Activated T-cell treated with anti-CD3 and anti-CD28 coated beads, Interleukin-2, amount 50 U/mL, for 24 hours (primary cell): Measurements from ENCODE around the gene MYO1D.
"Not testable (repeated sequence)": the region's sequence is repeated elsewhere in the genome, so short reads cannot be mapped to it uniquely, and the experiment has no call there.

Source experiments
- DNase-seq: peaks from one replicate; pipeline ENCODE4 v3.0.0-alpha.2; 2020
- H3K27ac Mint-ChIP-seq: 2 replicates; pipeline ENCODE4 v1.8.0; 2020; ENCODE audit warnings: mild to moderate bottlenecking, mixed read lengths
- H3K27me3 Mint-ChIP-seq: 2 replicates; pipeline ENCODE4 v1.8.0; 2020; ENCODE audit warnings: mixed read lengths
- H3K36me3 Mint-ChIP-seq: 2 replicates; pipeline ENCODE4 v1.8.0; 2020; ENCODE audit warnings: low read depth, mixed read lengths
- H3K4me1 Mint-ChIP-seq: 2 replicates; pipeline ENCODE4 v1.8.0; 2020; ENCODE audit warnings: low read depth, mixed read lengths
- H3K4me3 Mint-ChIP-seq: 2 replicates; pipeline ENCODE4 v1.8.0; 2020; ENCODE audit warnings: mild to moderate bottlenecking, moderate library complexity, mixed read lengths
- H3K9me3 Mint-ChIP-seq: 2 replicates; pipeline ENCODE4 v1.8.0; 2020; ENCODE audit warnings: mixed read lengths

Gene MYO1D

DNA sequence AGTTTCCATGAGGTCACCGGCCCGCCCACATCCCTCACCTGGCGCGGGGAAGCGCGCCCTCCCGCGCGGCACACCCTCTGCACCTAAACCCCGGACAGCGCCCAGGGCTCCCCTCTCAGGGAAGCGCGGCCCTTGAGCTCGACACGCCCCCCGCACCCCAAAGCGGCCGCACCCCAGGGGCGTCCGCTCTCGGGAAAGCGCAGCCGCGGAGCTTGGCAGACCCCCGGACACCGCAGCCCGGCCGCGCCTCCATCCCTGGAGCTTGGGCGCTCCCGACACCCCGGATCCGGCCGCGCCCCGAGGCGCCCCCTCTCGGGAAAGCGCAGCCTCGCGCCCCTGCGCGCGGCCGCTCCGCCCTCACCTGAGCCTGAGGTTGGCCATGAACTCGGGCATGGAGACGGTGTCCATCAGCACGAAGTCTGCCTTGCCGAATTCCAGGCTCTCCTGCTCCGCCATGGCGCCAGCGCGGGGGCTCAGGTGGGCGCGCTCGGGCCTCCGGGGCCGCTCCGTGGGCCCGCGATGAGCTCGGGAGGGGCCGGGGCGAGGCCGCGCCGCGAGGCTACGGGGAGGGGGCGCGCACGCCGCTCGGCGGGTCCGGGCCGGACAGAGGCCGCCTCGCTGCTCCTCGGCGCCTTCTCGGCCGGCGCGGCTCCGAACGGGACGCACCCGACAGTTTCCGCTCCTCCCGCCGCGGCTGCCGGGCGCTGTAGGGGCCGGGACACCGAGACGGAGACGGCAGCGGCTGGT lies at the start of gene MYO1D:
MYO1D (minus strand) TSS at position 708 of the 747 bp plus-strand sequence; CDS start at position 456, 252 bp downstream.
- H3K4me1 Mint-ChIP-seq = peaks cover 25% of the 10 kb centered on the region
- no peaks in the 10 kb centered on the region for H3K36me3 Mint-ChIP-seq
- H3K9me3 Mint-ChIP-seq = no peaks in the 10 kb centered on the region
- H3K27me3 Mint-ChIP-seq = no peaks in the 10 kb centered on the region
- DNase-seq = peak; percentile 80
- peak within 1 kb of the TSS; percentile 80 for H3K4me3 Mint-ChIP-seq
- peak within 1 kb of the TSS; percentile 80 for H3K27ac Mint-ChIP-seq

DNA sequence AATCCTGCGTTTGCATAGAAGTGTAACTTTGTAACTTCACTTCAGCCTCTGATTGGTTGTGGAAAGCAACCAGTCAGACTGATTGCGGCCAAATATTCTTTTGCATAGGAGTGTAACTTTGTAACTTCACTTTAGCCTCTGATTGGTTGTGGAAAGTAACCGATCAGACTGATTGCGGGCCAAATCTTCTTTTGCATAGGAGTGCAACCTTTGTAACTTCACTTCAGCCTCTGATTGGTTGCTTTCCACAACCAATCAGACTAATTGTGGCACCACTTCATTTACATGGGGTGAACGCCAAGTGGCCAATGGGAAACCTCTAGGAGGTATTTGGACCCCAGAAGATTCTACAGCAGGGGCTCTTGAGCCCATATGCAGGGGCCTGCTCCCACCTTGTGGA lies 49.3 kb upstream of the MYO1D start:
- Mint-ChIP-seq H3K4me3 (no peak overlapping the region), H3K9me3 (no peaks in the 10 kb centered on the region), H3K36me3 (no peaks in the 10 kb centered on the region), H3K27me3 (peaks cover 41% of the 10 kb centered on the region), H3K4me1 (peaks cover 4% of the 10 kb centered on the region), H3K27ac (no peak overlapping the region)
- no peak for DNase-seq

- H3K27me3 Mint-ChIP-seq = peaks cover 25% of the 10 kb centered on the region
- H3K36me3 Mint-ChIP-seq, H3K27ac Mint-ChIP-seq, DNase-seq, H3K4me1 Mint-ChIP-seq, H3K9me3 Mint-ChIP-seq, H3K4me3 Mint-ChIP-seq: not testable (repeated sequence)
Observed at GRCh38 chr17:32923905-32924304, 47.0 kb upstream of the MYO1D start.

DNA sequence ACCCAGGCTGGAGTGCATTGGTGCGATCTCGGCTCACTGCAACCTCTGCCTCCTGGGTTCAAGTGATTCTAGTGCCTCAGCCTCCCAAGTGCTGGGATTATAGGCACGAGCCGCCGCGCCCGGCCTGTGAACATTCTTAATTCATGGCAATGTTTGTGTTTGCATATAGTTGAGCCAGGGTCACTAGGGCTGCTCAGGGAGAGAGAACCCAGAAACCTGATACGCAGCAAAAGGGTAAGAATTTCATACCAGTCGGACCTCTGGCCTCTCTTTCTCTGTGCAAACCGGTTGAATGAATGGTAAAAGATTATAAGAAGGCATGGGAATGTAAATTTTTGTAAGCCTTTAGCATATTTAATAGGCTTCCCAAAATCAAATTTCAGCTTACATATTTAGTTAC lies 44.1 kb upstream of the MYO1D start:
- H3K4me3 Mint-ChIP-seq = no peak overlapping the region
- H3K4me1 Mint-ChIP-seq = peaks cover 2% of the 10 kb centered on the region
- peaks cover 10% of the 10 kb centered on the region for H3K27me3 Mint-ChIP-seq
- no peaks in the 10 kb centered on the region for H3K9me3 Mint-ChIP-seq
- no peak for DNase-seq
- H3K36me3 Mint-ChIP-seq = no peaks in the 10 kb centered on the region
- H3K27ac Mint-ChIP-seq = no peak overlapping the region

DNA sequence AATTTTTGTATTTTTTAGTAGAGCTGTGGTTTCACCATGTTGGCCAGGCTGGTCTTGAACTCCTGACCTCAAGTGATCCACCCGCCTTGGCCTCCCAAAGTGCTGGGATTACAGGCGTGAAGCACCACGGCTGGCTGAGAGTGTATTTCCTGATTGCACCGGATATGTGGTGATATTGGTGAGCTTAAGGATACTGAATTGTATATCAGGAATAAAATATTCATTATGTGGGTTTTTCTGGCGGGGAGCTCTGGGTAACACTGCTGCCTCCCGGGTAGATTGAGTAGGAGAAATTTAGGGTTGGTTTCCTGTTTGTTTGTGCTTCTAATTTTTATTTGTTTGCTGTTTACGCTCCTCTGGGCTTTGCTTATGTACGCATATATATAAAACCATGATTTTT lies 43.4 kb upstream of the MYO1D start:
- Mint-ChIP-seq H3K27me3 (peaks cover 3% of the 10 kb centered on the region), H3K9me3 (no peaks in the 10 kb centered on the region), H3K36me3 (no peaks in the 10 kb centered on the region), H3K27ac (no peak overlapping the region), H3K4me3 (no peak overlapping the region), H3K4me1 (peaks cover 7% of the 10 kb centered on the region)
- no peak for DNase-seq

DNA sequence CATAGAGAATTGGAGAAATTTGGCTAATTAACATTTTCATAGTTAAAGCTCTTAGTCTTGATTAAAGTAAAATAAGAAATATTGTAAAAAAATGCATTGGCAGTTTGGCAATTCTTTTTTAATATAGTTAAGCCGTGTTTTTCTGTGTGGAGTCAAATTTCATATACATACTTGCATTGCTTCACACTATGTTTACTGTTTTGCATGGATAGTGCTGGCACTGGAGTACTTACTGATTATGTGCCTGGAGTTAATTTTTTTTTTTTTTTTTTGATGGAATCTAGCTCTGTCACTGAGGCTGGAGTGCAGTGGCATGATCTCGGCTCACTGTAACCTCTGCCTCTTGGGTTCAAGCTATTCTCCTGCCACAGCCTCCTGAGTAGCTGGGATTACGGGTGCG lies 43.0 kb upstream of the MYO1D start:
- peaks cover 12% of the 10 kb centered on the region for H3K4me1 Mint-ChIP-seq
- DNase-seq, H3K27ac Mint-ChIP-seq, H3K4me3 Mint-ChIP-seq, H3K36me3 Mint-ChIP-seq, H3K9me3 Mint-ChIP-seq, H3K27me3 Mint-ChIP-seq: not testable (repeated sequence)

DNA sequence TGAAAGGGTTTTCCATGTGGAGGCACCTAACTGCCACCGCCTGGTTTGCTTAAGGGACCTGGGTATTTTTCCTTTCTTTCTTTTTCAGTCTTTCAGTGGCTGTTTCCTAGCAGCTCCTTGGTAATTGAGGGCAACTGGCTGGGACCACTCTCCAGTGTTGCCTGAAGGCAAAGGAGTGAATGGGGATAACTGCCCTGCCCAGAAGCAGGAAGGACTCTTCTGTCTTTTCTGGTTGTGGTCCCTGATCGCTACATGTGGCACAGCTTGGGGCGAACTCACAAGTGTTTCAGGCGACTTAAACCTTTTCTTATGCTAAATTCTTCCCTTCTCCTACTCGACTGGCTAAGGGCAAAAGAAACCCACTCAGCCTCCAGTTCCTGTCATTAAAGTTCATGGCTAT lies 40.9 kb upstream of the MYO1D start:
- Mint-ChIP-seq H3K4me1 (peaks cover 25% of the 10 kb centered on the region), H3K27me3 (peaks cover 3% of the 10 kb centered on the region), H3K27ac (no peak overlapping the region), H3K4me3 (no peak overlapping the region), H3K9me3 (no peaks in the 10 kb centered on the region), H3K36me3 (no peaks in the 10 kb centered on the region)
- DNase-seq = no peak

GRCh38 chr17:32917081-32917480 lies 40.2 kb upstream of the MYO1D start:
- Mint-ChIP-seq H3K9me3 (no peaks in the 10 kb centered on the region), H3K4me3 (no peak overlapping the region), H3K36me3 (no peaks in the 10 kb centered on the region), H3K27ac (no peak overlapping the region), H3K27me3 (peaks cover 3% of the 10 kb centered on the region), H3K4me1 (peaks cover 25% of the 10 kb centered on the region)
- no peak for DNase-seq

GRCh38 chr17:32916134-32916533 lies 39.2 kb upstream of the MYO1D start:
- Mint-ChIP-seq H3K27me3 (peaks cover 5% of the 10 kb centered on the region), H3K9me3 (no peaks in the 10 kb centered on the region), H3K4me1 (peaks cover 25% of the 10 kb centered on the region), H3K4me3 (no peak overlapping the region), H3K36me3 (no peaks in the 10 kb centered on the region), H3K27ac (no peak overlapping the region)
- no peak for DNase-seq

GRCh38 chr17:32915245-32915644 lies 38.3 kb upstream of the MYO1D start:
- Mint-ChIP-seq H3K27me3 (peaks cover 5% of the 10 kb centered on the region), H3K27ac (no peak overlapping the region), H3K9me3 (no peaks in the 10 kb centered on the region), H3K36me3 (no peaks in the 10 kb centered on the region), H3K4me1 (peaks cover 25% of the 10 kb centered on the region), H3K4me3 (no peak overlapping the region)
- DNase-seq = no peak

- Mint-ChIP-seq H3K27me3 (peaks cover 6% of the 10 kb centered on the region), H3K27ac (no peak overlapping the region), H3K36me3 (no peaks in the 10 kb centered on the region), H3K9me3 (no peaks in the 10 kb centered on the region), H3K4me1 (peaks cover 25% of the 10 kb centered on the region), H3K4me3 (no peak overlapping the region)
- DNase-seq = no peak
Observed at GRCh38 chr17:32914181-32914580, 37.3 kb upstream of the MYO1D start.

GRCh38 chr17:32913593-32913992 lies 36.7 kb upstream of the MYO1D start:
- H3K36me3 Mint-ChIP-seq = no peaks in the 10 kb centered on the region
- no peak for DNase-seq
- H3K9me3 Mint-ChIP-seq = no peaks in the 10 kb centered on the region
- peaks cover 9% of the 10 kb centered on the region for H3K27me3 Mint-ChIP-seq
- H3K4me3 Mint-ChIP-seq = no peak overlapping the region
- peak overlapping the region; percentile 47 for H3K27ac Mint-ChIP-seq
- H3K4me1 Mint-ChIP-seq = peaks cover 25% of the 10 kb centered on the region

- Mint-ChIP-seq H3K9me3 (no peaks in the 10 kb centered on the region), H3K4me3 (no peak overlapping the region), H3K27me3 (peaks cover 9% of the 10 kb centered on the region), H3K4me1 (peaks cover 25% of the 10 kb centered on the region), H3K27ac (no peak overlapping the region), H3K36me3 (no peaks in the 10 kb centered on the region)
- no peak for DNase-seq
Observed at GRCh38 chr17:32912218-32912897, 35.4 kb upstream of the MYO1D start.

DNA sequence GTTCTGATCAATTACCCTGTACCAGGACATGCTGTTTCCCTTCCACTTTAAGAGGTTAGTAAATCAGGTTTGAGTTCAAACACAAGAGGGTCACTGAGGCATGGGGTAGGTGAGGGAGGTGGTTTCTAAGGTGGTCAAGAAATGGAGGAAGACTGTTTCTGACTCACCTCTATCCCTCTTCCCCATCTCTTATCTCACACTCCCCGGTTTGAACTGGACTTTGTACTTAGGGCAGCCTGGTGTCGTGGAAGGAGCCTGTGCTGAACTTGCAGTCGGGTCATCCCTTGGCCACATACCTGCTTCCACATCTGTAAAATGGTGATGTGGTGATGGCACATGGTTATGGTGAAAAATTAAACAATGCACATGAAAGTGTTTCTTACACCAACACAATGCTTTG lies 33.8 kb upstream of the MYO1D start:
- H3K4me1 Mint-ChIP-seq = peaks cover 20% of the 10 kb centered on the region
- no peaks in the 10 kb centered on the region for H3K36me3 Mint-ChIP-seq
- no peak for DNase-seq
- H3K9me3 Mint-ChIP-seq = no peaks in the 10 kb centered on the region
- no peak overlapping the region for H3K4me3 Mint-ChIP-seq
- no peak overlapping the region for H3K27ac Mint-ChIP-seq
- peaks cover 16% of the 10 kb centered on the region for H3K27me3 Mint-ChIP-seq

GRCh38 chr17:32909787-32910369 lies 33.0 kb upstream of the MYO1D start:
- Mint-ChIP-seq H3K4me1 (peaks cover 14% of the 10 kb centered on the region), H3K4me3 (no peak overlapping the region), H3K36me3 (no peaks in the 10 kb centered on the region), H3K27me3 (peaks cover 25% of the 10 kb centered on the region), H3K9me3 (no peaks in the 10 kb centered on the region), H3K27ac (no peak overlapping the region)
- DNase-seq = peak; percentile 44
